GM21447 (cell line): Measurements from ENCODE around the gene KBTBD2.
"Not testable (repeated sequence)": the region's sequence is repeated elsewhere in the genome, so short reads cannot be mapped to it uniquely, and the experiment has no call there.

Experiments
- ATAC-seq: cut with Tn5 transposase; IDR thresholded peaks from one replicate; pipeline ENCODE4 v1.9.1; 2021; ENCODE audit not compliant: unreplicated experiment

Gene KBTBD2

DNA sequence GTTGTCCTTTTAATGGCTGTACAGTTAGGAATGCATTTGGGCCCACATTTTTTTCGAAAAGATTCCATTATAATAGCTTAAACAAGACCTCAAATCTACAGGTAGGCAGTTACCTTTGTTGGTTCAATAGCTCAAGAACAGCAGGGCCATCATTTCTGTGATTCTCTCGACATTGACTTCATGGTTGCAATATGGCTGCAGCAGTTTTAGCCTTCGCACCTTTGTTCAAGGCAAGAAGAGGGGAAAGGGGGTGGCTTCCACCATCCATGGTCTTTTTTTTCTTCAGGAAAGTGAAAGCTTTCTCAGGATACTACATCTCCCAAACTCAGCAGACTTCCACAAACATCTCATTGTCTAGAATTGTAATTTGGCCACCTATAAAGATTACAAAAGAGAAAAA is 2.2 kb upstream of the KBTBD2 start:
- ATAC-seq, result no peak

GRCh38 chr7:32893207-32893524 is 1.6 kb upstream of the KBTBD2 start:
- ATAC-seq, result no peak

GRCh38 chr7:32892521-32893206 is 1.1 kb upstream of the KBTBD2 start:
- peak; percentile 8 for ATAC-seq

DNA sequence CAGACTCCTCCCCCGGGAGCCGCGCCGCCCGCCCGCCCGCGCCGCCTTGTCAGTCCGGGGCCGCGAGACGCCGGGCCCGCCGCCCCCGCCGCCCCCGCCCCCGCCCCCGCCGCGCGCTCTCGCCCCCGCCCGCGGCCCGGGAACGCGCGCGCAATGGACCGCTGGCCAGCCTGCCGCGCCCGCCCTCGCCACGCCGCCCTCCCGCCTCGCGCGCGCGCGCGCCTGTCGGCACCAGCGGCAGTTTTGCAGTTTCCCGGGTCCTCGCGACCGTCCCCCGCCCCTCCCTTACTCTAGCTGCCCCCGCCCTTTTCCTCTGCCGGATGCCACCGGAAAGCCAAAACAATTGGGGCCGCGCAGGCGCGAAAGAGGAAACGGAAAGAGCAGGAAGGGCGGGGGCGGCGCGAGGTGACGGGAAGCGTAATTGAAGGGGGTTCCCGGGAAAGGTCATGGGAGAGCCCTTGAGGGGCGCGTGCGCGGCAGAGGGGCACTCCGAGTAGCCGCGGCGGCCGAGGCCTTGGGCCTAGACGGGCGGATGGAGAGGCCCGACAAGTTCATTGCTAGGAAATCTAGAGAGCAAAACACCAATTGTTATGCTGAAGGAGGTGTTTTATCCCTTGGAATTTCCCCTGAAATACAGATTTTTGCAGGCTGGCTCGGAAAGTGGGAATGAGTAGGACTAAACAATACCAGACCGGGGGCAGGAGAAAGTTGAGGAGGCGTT is 400 bp upstream of the KBTBD2 start:
- ATAC-seq, result peak; percentile 55

DNA sequence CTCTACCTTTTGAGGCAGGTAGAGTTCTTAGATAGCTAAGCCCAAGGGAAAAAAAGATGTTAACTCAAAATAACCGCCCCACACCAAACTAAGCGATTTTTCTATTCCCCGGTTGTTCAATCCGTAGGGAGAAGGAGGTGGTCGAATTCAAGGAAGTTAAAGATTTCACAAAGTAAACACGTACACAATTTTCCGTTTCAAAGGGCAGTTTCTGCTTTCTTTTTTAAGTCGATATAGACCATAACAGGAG is 842 bp downstream of the KBTBD2 start:
- ATAC-seq, result no peak

GRCh38 chr7:32890010-32890792 is 1.4 kb downstream of the KBTBD2 start:
- ATAC-seq, result peak; percentile 47

- no peak for ATAC-seq
These were observed 3.1 kb downstream of the KBTBD2 start for GRCh38 chr7:32888505-32888904.

- no peak for ATAC-seq
These were observed 4.2 kb downstream of the KBTBD2 start for GRCh38 chr7:32887395-32887794.

- no peak for ATAC-seq
These were observed 10.2 kb downstream of the KBTBD2 start for GRCh38 chr7:32881074-32881982.

DNA sequence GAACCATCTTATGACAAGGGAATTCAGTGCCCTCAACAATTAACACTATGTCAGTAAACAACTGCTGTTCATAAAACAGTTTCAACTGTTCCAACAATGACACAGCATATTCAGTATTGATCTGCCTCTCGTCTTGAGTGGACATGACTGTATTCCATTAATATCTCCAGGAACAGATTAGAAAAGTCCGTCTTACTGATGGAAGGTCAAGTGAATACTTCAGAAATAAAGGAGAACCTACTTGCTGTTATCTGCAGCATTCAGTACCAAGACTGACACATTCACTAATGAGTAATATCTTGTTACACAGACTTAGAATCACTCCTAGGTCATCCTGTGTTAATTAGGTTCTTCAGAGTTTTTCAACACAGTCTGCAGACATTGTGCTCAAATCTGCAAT is 12.1 kb downstream of the KBTBD2 start:
- ATAC-seq, result no peak

GRCh38 chr7:32878023-32878422 is 13.5 kb downstream of the KBTBD2 start:
- ATAC-seq, result not testable (repeated sequence)

- no peak for ATAC-seq
These were observed 19.1 kb downstream of the KBTBD2 start for GRCh38 chr7:32872421-32872820.

- ATAC-seq, result peak; percentile 64
These were observed 19.8 kb downstream of the KBTBD2 start for GRCh38 chr7:32871624-32872371.

GRCh38 chr7:32870298-32870697 is 21.3 kb downstream of the KBTBD2 start:
- no peak for ATAC-seq

GRCh38 chr7:32869716-32870115 is 21.8 kb downstream of the KBTBD2 start:
- ATAC-seq, result no peak

DNA sequence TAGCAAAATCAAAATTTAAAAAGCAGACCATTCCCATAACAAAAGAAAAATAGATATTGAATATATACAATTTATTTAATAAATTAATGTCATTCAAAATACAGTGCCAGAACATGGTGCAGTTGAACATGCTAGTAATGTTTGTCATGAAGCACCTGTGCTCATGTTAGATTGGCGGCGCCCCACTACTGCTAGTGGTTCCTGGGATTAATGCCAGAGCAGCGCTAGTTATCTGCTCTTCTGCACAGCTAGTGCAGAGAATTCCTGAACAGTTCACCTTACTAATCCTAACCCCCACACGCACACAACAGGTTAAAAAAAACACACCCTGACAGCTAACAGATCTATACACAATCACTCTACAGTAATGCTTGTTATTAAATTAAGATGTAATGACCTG is 23.4 kb downstream of the KBTBD2 start:
- no peak for ATAC-seq

DNA sequence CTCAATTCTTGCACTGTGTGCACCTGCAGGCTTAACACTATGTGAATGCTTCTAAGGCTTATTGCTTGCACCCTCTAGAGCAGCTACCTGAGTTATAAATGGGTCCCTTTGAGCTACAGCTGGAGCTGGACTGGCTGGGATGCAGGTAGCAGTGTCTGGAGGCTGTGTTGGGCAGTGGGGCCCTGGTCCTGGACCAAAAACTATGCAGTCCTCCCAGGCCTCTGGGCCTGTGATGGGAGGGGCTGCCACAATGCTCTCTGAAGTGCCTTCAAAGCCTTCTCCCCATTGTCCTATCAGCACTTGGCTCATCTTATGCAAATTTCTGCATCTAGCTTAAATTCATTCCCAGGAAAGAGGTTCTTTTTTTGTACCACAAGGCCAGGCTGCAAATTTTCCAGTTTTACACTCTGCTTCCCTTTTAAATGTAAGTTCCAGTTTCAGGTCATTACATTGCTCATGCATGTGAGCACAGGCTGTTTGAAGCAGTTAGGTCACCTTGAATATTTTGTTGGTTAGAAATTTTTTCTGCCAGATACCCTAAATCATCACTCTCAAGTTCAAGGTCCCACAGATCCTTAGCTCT is 26.0 kb downstream of the KBTBD2 start:
- no peak for ATAC-seq

GRCh38 chr7:32863872-32864271 is 27.7 kb downstream of the KBTBD2 start:
- ATAC-seq, result not testable (repeated sequence)

- no peak for ATAC-seq
These were observed 31.5 kb downstream of the KBTBD2 start for GRCh38 chr7:32860090-32860489.

DNA sequence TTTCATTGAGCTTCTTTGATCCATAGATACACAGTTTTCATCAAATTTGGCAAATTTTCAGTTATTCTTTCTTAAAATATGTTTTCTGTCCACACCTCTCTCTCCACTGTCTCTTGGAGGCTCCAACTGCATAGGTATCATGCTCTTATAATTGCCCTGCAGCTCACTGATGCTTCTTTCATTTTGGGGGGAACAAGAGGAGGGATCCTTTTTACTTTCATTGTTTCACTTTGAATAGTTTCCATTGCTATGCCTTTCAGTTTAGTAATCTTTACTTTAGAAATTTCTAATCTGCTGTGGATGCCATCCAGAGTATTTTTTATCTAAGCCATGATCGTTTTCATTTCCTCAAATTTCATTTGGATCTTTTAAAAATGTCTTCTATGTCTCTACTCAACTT is 32.9 kb downstream of the KBTBD2 start:
- no peak for ATAC-seq
